H7 (cell line): Measurements from ENCODE around the gene EPS8L1. TPM values are rescaled to one million over a fixed set of nuclear protein-coding genes. Genes with fewer than 3 reads are reported as not detected.
"Not testable (repeated sequence)": the region's sequence is repeated elsewhere in the genome, so short reads cannot be mapped to it uniquely, and the experiment has no call there.

ENCODE experiments used
- DNase-seq: peaks from one replicate; pipeline ENCODE4 v3.0.0; 2012
- H3K27me3 ChIP-seq: 2 replicates; pipeline ENCODE4 v1.6.0; 2011; ENCODE audit warnings: mild to moderate bottlenecking, low read length; ENCODE audit not compliant: control insufficient read depth, insufficient read depth
- H3K36me3 ChIP-seq: replicated peaks from 2 replicates; pipeline ENCODE4 v1.5.1; 2011; ENCODE audit warnings: low read length; ENCODE audit not compliant: control insufficient read depth, insufficient read depth
- H3K4me3 ChIP-seq: 2 replicates; pipeline ENCODE4 v1.5.1; 2011; ENCODE audit warnings: low read depth, mild to moderate bottlenecking, control low read depth, low read length, moderate library complexity; ENCODE audit not compliant: insufficient read depth
- total RNA-seq: library from RNA; depleted of rRNA; stranded (reverse); fragments of >200 nt; shearing (Covaris generic); gene quantifications from 2 replicates; pipeline ENCODE4 v1.2.3, GENCODE V29; 2014; rRNA removed

Gene EPS8L1
- total RNA-seq = 20.0 and 22.9 TPM in 2 replicates

DNA sequence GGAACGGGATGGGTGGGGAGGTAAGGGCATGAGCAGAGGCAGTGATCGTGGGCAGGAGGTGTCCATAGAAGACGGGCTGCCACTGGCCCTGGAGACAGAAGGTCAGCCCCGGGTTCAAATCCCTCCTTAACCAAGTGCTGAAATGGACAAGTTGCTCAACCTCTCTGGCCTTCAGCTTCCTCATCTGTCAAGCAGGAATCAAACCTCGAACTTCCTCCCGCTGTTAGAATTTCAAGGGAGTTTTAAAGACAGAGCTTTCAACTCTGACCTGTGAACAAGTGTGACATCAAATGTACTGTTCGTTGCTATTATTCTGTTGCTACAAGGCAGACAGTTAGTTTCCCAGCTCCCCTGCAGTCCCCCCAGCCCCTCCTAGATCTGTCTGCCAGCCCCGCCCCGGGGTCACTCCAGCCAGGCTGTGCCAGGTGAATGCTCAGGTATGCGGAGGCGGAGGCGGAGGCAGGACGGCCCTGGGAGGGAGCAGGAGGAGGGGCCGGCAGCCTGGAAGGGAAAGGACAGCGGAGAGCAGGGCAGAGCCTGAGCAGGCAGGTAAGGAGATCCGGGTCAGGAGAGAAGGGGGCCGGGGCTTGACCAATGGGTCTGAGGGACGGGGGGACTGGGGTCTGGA lies at the start of gene EPS8L1:
TSS of gene EPS8L1 (plus strand) at position 499 of the 628 bp plus-strand sequence. CDS start 576 bp downstream, outside the sequence.
- peaks cover 39% of the 10 kb centered on the region for H3K27me3 ChIP-seq
- DNase-seq = peak; percentile 93
- H3K4me3 ChIP-seq = peak within 1 kb of the TSS; percentile 16; the same call in 1 of the 2 replicates
- H3K36me3 ChIP-seq = no peaks in the 10 kb centered on the region

DNA sequence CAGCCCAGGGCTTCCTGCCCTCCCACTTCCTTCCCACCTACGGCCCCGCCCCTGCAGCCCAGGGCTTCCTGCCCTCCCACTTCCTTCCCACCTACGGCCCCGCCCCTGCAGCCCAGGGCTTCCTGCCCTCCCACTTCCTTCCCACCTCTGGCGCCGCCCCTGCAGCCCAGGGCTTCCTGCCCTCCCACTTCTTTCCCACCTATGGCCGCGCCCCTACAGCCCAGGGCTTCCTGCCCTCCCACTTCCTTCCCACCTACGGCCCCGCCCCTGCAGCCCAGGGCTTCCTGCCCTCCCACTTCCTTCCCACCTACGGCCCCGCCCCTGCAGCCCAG lies 48.6 kb upstream of the EPS8L1 start:
- DNase-seq, H3K27me3 ChIP-seq, H3K4me3 ChIP-seq, H3K36me3 ChIP-seq: not testable (repeated sequence)

DNA sequence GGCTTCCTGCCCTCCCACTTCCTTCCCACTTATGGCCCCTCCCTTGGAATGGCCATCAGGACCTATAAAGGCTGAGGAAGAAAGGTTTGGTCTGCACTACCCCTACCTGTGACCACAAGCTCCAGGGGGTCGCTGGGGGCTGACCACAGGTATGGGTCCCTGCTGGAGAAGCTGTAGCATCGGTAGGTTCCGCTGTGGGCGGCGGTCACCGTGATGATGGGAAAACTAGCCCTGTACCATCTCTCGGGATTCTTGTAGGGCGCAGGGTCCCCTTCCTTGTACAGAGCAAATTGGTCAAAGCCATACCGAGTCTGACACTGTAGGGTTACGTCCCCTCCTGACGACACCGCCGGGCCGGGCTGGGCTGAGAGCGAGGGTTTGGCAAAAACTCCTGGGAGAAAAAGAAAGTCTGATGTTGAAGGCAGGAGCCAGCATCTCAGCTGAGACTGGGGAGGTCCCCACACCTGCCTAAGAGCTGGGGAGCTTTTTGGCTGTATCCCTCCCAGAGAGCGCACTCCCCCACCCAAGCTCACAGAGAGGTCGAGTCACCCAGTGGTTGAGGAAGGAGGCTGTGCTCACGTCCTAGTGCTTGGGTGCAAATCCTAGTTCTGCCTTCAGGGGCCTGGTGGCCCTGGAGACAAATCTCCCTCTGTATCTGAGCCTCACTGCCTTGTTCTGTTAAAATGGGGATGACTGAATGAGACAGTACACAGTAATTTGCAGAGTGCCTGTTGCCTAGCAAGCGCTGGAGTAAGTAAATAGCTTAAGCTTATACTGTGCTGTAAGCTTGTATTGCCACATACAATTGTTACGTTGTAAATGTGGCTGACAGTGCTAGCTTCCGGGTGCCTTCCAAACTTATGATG lies 48.0 kb upstream of the EPS8L1 start:
- Histone ChIP-seq H3K4me3 (no peak overlapping the region), H3K36me3 (no peaks in the 10 kb centered on the region), H3K27me3 (no peaks in the 10 kb centered on the region)
- peak; percentile 38 for DNase-seq

DNA sequence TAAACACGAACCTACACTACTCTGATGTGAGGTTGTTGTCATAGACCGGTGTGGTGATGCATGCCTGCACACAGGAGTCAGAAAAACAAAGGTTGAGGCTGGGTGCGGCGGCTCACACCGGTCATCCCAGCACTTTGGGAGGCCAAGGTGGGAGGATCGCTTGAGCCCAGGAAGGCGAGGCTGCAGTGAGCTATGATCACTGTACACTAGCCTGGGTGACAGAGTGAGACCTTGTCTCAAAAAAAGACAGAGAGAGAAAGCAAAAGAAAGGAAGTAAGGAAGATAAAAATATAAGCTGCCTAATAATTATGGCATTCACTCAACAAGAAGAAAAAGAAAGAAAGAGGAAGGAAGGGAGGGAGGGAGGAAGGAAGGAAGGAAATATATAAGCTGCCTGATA lies 46.9 kb upstream of the EPS8L1 start:
- no peak for DNase-seq
- no peaks in the 10 kb centered on the region for H3K36me3 ChIP-seq
- no peaks in the 10 kb centered on the region for H3K27me3 ChIP-seq
- H3K4me3 ChIP-seq = no peak overlapping the region

DNA sequence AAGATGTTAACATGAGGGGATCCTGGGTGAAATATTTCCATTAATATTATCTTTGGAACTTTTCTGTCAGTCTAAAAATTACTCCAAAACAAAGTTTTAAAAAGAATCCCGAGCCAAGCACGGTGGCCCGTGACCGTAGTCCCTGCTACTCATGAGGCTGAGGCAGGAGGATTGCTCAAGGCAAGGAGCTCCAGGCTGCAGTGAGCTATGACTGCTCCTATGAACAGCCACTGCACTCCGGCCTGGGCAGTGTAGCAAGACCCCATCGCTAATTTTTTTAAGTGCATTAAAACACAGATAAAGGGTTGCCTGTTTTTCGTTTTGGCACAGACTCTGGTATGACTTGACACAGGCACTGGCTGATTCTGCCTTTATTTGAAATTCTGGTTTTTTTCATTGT lies 44.5 kb upstream of the EPS8L1 start:
- Histone ChIP-seq H3K36me3 (no peaks in the 10 kb centered on the region), H3K4me3 (no peak overlapping the region), H3K27me3 (no peaks in the 10 kb centered on the region)
- DNase-seq = no peak

DNA sequence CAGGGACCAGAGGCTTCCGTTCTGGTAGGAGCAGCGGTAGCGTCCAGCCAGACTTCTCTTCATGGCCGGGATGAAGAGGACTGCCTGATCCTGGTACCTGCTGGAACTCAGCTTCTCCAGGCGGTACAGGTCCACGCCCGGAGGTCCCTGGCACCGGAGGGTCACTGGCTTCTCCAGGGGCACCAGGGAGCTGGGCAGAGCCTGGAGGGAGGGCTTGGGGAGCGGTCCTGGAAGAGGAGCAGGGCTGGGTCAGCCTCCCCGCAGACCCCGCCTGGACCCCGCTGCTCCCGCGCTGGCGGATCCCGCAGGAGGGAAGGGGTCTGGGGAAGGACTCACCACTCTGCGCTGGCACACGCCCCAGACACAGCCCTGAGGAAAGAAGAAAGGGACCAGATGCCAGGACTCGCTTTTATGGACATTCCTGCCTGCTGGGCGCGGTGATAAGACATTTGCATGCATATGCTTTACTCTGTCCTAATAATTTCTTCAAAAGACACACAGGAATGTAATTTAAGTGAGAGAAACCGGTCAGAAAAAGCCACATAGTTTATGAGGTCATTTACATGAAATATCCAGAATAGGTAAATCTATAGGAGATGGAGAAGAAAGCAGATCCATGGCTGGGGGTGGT lies 43.4 kb upstream of the EPS8L1 start:
- DNase-seq = peak; percentile 48
- Histone ChIP-seq H3K4me3 (no peak overlapping the region), H3K36me3 (no peaks in the 10 kb centered on the region), H3K27me3 (no peaks in the 10 kb centered on the region)

DNA sequence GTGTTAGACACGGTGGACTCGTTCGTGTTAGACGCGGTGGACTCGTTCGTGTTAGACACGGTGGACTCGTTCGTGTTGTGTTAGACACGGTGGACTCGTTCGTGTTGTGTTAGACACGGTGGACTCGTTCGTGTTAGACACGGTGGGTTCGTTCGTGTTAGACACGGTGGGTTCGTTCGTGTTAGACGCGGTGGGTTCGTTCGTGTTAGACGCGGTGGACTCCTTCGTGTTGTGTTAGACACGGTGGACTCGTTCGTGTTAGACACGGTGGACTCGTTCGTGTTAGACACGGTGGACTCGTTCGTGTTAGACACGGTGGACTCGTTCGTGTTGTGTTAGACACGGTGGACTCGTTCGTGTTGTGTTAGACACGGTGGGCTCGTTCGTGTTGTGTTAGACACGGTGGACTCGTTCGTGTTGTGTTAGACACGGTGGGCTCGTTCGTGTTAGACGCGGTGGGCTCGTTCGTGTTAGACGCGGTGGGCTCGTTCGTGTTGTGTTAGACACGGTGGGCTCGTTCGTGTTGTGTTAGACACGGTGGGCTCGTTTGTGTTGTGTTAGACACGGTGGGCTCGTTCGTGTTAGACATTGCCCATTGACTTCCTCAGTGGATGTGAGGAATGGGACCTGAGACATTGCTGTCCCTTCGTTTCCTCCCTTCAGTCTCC lies 42.6 kb upstream of the EPS8L1 start:
- not testable (repeated sequence) for H3K4me3 ChIP-seq, H3K36me3 ChIP-seq, DNase-seq, H3K27me3 ChIP-seq

DNA sequence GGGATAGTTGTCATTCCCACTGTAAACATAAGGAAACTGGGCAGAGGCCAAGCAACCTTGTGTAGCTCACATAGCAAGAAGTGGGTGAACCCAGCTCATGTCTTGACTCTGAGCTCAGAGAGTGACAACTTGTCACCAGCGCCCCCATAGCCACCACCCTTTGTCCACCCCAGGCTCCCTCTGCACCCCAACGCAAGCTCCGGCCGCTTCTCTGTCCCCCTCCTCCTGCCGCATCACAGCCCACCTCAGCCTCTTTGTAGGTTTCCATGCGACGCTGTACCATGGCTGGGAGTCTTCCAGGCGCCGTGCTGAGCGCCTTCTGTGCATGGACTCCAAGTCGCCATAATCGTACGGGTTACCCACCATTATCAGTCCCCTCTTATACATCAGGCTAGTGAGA lies 40.9 kb upstream of the EPS8L1 start:
- peak; percentile 24 for DNase-seq
- Histone ChIP-seq H3K27me3 (no peaks in the 10 kb centered on the region), H3K36me3 (no peaks in the 10 kb centered on the region), H3K4me3 (no peak overlapping the region)

DNA sequence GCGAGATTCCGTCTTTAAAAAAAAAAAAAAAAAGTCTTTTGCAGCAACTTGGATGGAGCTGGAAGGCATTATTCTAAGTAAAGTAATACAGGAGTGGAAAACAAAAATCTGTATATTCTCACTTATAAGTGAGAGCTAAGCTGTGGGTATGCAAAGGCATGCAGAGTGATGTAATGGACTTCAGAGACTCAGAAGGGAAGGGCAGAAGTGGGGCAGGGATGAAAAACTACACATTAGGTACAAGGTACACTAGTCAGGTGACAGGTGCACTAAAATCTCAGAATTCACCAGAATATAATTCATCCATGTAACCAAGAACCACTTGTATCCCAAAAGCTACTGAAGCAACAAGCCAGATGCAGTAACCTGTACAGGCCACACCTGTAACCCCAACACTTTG lies 39.6 kb upstream of the EPS8L1 start:
- no peaks in the 10 kb centered on the region for H3K36me3 ChIP-seq
- no peak for DNase-seq
- H3K27me3 ChIP-seq = no peaks in the 10 kb centered on the region
- no peak overlapping the region for H3K4me3 ChIP-seq

DNA sequence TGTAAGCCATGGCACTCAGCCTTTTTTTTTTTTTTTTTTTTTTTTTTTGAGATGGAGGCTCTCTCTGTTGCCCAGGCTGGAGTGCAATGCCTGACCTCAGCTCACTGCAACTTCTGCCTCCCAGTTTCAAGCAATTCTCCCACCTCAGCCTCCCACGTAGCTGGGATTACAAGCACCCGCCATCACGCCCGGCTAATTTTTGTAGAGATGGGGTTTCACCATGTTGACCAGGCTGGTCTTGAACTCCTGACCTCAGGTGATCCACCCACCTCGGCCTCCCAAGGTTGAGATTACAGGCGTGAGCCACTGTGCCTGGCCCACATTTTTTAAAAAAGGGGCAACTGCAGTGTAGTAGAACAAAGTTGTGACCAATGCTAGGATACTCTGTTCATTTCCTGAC lies 38.1 kb upstream of the EPS8L1 start:
- H3K27me3 ChIP-seq, DNase-seq, H3K36me3 ChIP-seq, H3K4me3 ChIP-seq: not testable (repeated sequence)

DNA sequence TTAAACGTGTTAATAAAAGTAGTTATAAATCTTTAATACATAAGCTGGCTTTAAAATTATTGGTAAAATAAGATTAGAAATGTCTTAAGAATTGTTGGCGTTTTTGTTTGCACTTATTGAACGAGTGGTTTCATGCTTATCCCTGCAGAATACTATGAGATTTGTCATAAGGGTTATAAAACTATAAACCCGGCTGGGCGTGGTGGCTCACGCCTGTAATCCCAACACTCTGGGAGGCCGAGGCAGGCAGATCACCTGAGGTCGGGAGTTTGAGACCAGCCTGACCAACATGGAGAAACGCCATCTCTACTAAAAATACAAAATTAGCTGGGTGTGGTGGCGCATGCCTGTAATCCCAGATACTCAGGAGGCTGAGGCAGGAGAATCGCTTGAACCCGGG lies 35.0 kb upstream of the EPS8L1 start:
- not testable (repeated sequence) for H3K4me3 ChIP-seq, H3K36me3 ChIP-seq, DNase-seq, H3K27me3 ChIP-seq

DNA sequence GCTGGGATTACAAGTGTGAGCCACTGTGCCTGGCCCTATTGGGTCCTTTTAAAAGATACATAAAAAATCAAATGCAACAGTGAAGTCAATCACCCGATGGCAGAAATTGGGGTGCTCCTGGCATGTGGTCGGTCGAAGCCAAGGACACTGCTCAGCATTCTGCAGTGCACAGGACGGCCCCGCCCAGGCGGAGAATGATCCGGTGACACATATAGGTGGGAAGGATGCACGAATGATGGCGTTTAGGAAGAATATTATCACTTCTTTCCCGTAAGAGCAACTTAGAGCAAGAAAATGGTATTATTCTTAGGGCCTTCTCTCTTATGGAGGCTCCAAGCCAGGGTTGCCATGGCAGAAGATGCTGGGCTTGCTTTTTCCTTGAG lies 34.4 kb upstream of the EPS8L1 start:
- DNase-seq = peak; percentile 15
- Histone ChIP-seq H3K27me3 (no peaks in the 10 kb centered on the region), H3K4me3 (no peak overlapping the region), H3K36me3 (peaks cover 7% of the 10 kb centered on the region)

DNA sequence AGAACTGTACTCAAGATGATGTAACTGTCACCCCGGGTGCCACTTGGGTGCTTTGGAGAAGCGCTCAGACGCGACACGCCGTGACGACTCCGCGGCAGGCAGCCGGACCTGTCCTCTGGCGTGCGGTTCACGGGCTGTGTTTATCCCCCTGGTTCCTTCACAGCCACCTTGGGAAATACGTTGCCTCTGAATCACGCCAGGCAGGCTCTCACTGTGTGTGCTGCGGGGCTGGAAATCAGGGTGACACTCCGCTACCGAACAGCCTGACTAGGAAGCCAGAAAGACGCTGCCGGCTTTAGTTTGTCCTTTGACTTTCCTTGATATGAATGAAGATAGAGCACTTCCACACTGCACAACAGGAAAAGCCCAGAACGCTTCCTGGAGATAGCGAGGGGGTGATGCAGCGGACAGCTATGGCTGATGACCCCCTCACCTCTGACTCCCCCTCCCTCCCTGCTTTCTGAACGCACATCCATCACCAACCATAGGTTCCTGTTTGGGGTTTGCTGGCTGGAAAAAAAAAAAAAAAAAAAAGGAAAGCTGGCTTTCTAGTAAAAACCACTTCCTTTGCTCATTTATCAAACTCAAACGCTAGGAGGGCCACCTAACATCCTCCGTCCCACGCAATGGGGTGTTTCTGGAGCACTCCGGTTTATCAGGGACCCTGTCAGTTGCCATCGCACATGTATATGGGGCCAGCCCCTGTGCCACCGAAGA lies 33.9 kb upstream of the EPS8L1 start:
- H3K27me3 ChIP-seq = no peaks in the 10 kb centered on the region
- peak; percentile 19 for DNase-seq
- peaks cover 8% of the 10 kb centered on the region for H3K36me3 ChIP-seq

DNA sequence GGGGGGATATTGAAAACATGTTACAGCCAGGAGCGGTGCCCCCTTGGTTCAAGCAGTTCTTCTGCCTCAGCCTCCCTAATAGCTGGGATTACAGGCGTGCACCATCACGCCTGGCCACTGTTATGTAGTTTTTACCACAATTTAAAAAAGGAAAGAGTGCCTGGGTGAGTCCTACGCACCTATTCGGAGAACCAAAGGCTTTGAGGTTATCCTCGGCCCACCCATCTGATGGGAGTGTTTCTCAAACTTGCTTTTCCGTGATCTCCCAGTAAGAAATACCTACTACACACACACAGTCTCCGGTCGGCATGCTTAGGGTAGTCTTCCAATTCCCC lies 33.4 kb upstream of the EPS8L1 start:
- Histone ChIP-seq H3K4me3 (no peak overlapping the region), H3K27me3 (no peaks in the 10 kb centered on the region), H3K36me3 (peaks cover 11% of the 10 kb centered on the region)
- DNase-seq = no peak

More for the DNA sequence above, 33.9 kb upstream of the EPS8L1 start:
- no peak overlapping the region for H3K4me3 ChIP-seq
